Natural killer cell (primary cell): ENCODE data around the gene ACLY. TPM values are rescaled to one million over a fixed set of nuclear protein-coding genes. Genes with fewer than 3 reads are reported as not detected.

ENCODE experiments used
- ATAC-seq, 3 donors: fragments of 150-1000 bp in 2 of 3; fragments of 200-7000 bp in 1 of 3; cut with Tn5 transposase; 1 replicate in 1 of 3; 2 replicates in 2 of 3; pipeline ENCODE4 v1.10.0; 2021; ENCODE audit warnings: mild to moderate bottlenecking in 2 of 3, moderate library complexity in 2 of 3
- DNase-seq, 2 donors: peaks; one replicate each; pipeline versions ENCODE4 v3.0.0 to v3.0.0-alpha.2; 2013 to 2021; ENCODE audit warnings: mixed read lengths in 1 of 2
- H3K27ac ChIP-seq: one replicate; pipeline ENCODE4 v1.5.1; 2013; ENCODE audit warnings: mild to moderate bottlenecking, low read length
- H3K27me3 ChIP-seq: one replicate; pipeline ENCODE4 v1.6.1; 2013; ENCODE audit warnings: low read length; ENCODE audit not compliant: control insufficient read depth, insufficient read depth
- H3K36me3 ChIP-seq: one replicate; pipeline ENCODE4 v1.6.1; 2013; ENCODE audit warnings: low read length; ENCODE audit not compliant: control insufficient read depth, insufficient read depth
- H3K4me1 ChIP-seq: one replicate; pipeline ENCODE4 v1.6.1; 2013; ENCODE audit warnings: low read length; ENCODE audit not compliant: control insufficient read depth, insufficient read depth
- H3K4me3 ChIP-seq: one replicate; pipeline ENCODE4 v1.5.1; 2013; ENCODE audit warnings: low read length
- H3K9me3 ChIP-seq: one replicate; pipeline ENCODE4 v1.6.1; 2013; ENCODE audit warnings: low read length; ENCODE audit not compliant: control insufficient read depth, insufficient read depth
- H3K27ac Mint-ChIP-seq, 2 donors: one replicate each; pipeline ENCODE4 v1.8.0; 2022; ENCODE audit warnings: mild to moderate bottlenecking in 2 of 2, mixed read lengths in 2 of 2, moderate library complexity in 1 of 2
- H3K27me3 Mint-ChIP-seq, 2 donors: one replicate each; pipeline ENCODE4 v1.8.0; 2022; ENCODE audit warnings: low read depth in 2 of 2, mixed read lengths in 2 of 2
- H3K36me3 Mint-ChIP-seq: one replicate; pipeline ENCODE4 v1.8.0; 2022; ENCODE audit warnings: mixed read lengths
- H3K4me1 Mint-ChIP-seq, 2 donors: one replicate each; pipeline ENCODE4 v1.8.0; 2022; ENCODE audit warnings: mixed read lengths in 2 of 2
- H3K4me3 Mint-ChIP-seq: one replicate; pipeline ENCODE4 v1.8.0; 2022; ENCODE audit warnings: mild to moderate bottlenecking, moderate library complexity, mixed read lengths
- H3K9me3 Mint-ChIP-seq, 2 donors: one replicate each; pipeline ENCODE4 v1.8.0; 2022; ENCODE audit warnings: mixed read lengths in 2 of 2
- CTCF ChIP-seq: fragments of 200-600 bp; IDR thresholded peaks from one replicate; pipeline ENCODE4 v1.8.0; 2022; ENCODE audit warnings: antibody characterized with exemption
- WGBS: methylation state at CpG from one replicate; pipeline ENCODE4 v1.1.7; 2013; ENCODE audit warnings: missing lambda C conversion rate; ENCODE audit not compliant: insufficient coverage; 5-methylcytosine and 5-hydroxymethylcytosine counted together
- intact Hi-C: fragments of 100-400 bp; cut with micrococcal nuclease; formaldehyde crosslinking; loops from one replicate; pipeline ENCODE4 v1.14.2; 2022
- total RNA-seq, 4 donors: library from RNA; stranded (reverse); fragments of 120-200 nt in 1 of 4; gene quantifications; one replicate each; pipeline versions ENCODE4 v1.2.3 to v1.2.4, GENCODE V29; 2013 to 2022

Gene ACLY
- total RNA-seq, 3 donors from 2014 or later (not counting 1 experiment from before 2014, with no cell fraction given) = 86.5 to 106 (median 106) TPM

DNA sequence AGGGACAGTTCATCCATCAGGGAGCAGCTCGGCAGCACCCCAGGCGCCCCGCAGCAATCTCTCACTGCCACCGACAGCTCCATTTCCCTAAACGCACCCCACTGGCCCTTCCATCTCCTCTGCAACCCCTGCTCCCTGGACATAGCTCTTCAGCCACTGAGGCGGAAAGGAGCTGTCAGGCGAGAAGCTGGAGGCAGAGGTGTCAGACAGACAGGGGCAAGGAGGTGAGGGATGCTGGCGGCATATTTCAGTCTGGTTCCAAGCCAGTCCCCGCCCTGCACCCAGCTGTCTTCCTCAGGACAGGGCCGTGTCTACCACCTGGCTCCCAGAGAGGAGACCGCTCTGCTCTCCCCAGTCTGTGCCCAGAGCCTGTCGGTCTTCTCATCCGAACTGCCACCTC lies 9.7 kb downstream of the ACLY start:
- Histone ChIP-seq H3K4me3 (no peak overlapping the region), H3K4me1 (no peaks in the 10 kb centered on the region), H3K9me3 (no peaks in the 10 kb centered on the region), H3K27ac (no peak overlapping the region), H3K27me3 (no peaks in the 10 kb centered on the region), H3K36me3 (peaks cover 84% of the 10 kb centered on the region)
- peaks cover 16 to 26% of the 10 kb centered on the region in 2 donors for H3K4me1 Mint-ChIP-seq
- no peaks in the 10 kb centered on the region for H3K9me3 Mint-ChIP-seq
- H3K36me3 Mint-ChIP-seq = no peaks in the 10 kb centered on the region
- no peak overlapping the region for H3K4me3 Mint-ChIP-seq
- H3K27ac Mint-ChIP-seq = no peak overlapping the region
- DNase-seq (no peak), ATAC-seq (no peak)
- WGBS = 98% methylated on average over 13 of the region's 13 CpGs
- intact Hi-C loops = no loop called here
- no peaks in the 10 kb centered on the region for H3K27me3 Mint-ChIP-seq
- TF ChIP-seq CTCF = no peak

DNA sequence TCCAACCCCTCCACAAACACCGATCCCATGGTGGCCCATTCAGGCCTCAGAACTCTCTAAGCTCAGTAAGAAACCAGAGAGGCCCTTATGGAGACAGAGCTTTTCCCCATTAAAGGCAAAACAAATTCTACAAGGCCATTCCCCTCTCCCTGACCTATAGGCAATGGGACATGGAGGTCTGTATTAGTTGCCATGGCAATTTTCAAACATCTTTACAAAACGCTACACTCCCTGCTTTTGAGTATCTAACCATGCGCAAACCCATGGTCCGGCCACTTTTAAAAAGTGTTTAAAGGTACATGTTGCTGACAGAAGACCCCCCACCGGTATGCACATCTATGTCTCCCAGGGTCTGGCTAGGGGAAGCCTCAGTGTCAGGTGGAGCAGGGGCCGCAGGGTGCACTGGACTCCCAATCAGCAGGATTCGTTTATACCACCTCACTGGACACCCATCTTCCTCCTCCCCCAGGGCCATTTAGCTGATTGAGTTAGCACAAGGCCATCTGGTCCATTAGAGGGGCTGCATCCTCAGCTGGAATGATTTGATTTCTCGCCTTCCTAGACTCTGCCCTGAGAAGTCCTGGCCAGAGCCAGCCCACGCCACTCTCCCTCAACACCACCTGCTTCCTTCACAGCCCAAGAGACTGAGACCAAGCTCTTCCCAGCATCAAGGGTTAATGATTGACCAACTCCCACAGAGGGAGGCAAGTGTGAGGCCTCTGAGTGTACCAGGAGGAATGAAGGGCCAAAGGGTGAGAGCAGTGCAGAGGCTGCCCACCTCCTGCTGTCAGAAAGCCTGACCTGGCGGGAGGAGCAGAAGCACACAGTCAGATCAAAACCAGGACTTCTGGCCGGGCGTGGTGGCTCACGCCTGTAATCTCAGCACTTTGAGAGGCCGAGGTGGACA lies 10.9 kb downstream of the ACLY start:
- Mint-ChIP-seq H3K27ac (no peak overlapping the region), H3K36me3 (peaks cover 5% of the 10 kb centered on the region), H3K27me3 (no peaks in the 10 kb centered on the region), H3K4me3 (no peak overlapping the region), H3K9me3 (no peaks in the 10 kb centered on the region), H3K4me1 (peaks cover 4 to 14% of the 10 kb centered on the region in 2 donors)
- ATAC-seq = no peak
- no peak overlapping the region for H3K27ac ChIP-seq
- DNase-seq = no peak
- TF ChIP-seq CTCF = no peak
- no peak overlapping the region for H3K4me3 ChIP-seq
- no peaks in the 10 kb centered on the region for H3K27me3 ChIP-seq
- no peaks in the 10 kb centered on the region for H3K4me1 ChIP-seq
- no peaks in the 10 kb centered on the region for H3K9me3 ChIP-seq
- intact Hi-C loops = no loop called here
- WGBS = 96% methylated on average over 14 of the region's 14 CpGs
- H3K36me3 ChIP-seq = peaks cover 85% of the 10 kb centered on the region

GRCh38 chr17:41907185-41907556 lies 11.6 kb downstream of the ACLY start:
- H3K36me3 Mint-ChIP-seq = peaks cover 6% of the 10 kb centered on the region
- H3K9me3 Mint-ChIP-seq = no peaks in the 10 kb centered on the region
- no peak for DNase-seq
- TF ChIP-seq CTCF = no peak
- H3K4me3 Mint-ChIP-seq = no peak overlapping the region
- H3K4me3 ChIP-seq = no peak overlapping the region
- intact Hi-C loops = no loop called here
- WGBS = 99% methylated on average over 7 of the region's 8 CpGs
- H3K27me3 ChIP-seq = no peaks in the 10 kb centered on the region
- H3K27ac Mint-ChIP-seq = no peak overlapping the region
- H3K9me3 ChIP-seq = no peaks in the 10 kb centered on the region
- ATAC-seq = no peak
- no peak overlapping the region for H3K27ac ChIP-seq
- H3K36me3 ChIP-seq = peaks cover 84% of the 10 kb centered on the region
- no peaks in the 10 kb centered on the region for H3K4me1 ChIP-seq
- peaks cover 0 to 8% of the 10 kb centered on the region in 2 donors for H3K4me1 Mint-ChIP-seq
- no peaks in the 10 kb centered on the region for H3K27me3 Mint-ChIP-seq
